ENCODE measurements around the gene AKAP13.
"Not testable (repeated sequence)": the region's sequence is repeated elsewhere in the genome, so short reads cannot be mapped to it uniquely, and the experiment has no call there.

The AKAP13 gene

GRCh38 chr15:85649372-85649771 lies 269.0 kb downstream of the AKAP13 start:
- no peak for DNase-seq

DNA sequence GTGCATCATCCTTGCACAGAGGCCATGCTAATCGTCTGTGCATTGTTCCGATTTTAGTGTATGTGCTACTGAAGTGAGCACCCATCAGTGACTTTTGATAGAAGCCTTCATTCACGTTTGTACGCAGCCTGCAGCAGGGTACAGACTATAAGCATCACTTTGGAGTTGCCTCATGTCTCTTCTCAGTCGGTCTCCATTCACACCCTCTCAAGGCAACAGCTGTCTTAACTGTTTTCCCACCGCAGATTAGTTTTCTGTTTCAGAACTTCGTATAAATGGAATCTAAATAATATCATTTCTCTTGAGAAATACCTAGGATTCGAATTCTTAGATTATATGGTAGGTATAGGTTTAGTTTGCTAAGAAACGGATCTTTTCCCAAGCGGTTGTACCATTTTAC lies 271.1 kb downstream of the AKAP13 start:
- no peak for DNase-seq

- no peak for DNase-seq
These were observed 272.1 kb downstream of the AKAP13 start for GRCh38 chr15:85652457-85652856.

DNA sequence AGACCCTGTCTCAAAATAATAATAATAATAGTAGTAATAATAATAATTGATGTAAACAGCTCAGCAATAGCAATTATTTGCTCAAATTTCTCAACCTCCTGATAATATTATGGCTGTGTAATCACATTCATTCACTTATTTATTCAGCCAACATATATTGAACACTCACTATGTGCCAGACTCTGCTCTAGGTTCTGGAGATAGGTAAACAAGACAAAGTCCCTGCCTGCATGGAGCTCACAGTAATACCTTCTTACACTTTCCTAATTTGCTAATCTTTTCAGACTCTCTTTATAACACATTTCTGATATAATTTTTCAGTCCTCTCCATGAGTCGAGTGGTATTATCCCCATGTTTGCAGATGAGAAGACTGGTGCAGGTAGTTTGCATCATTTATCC lies 276.7 kb downstream of the AKAP13 start:
- no peak for DNase-seq

- DNase-seq, result no peak
These were observed 278.4 kb downstream of the AKAP13 start for GRCh38 chr15:85658816-85659215.

DNA sequence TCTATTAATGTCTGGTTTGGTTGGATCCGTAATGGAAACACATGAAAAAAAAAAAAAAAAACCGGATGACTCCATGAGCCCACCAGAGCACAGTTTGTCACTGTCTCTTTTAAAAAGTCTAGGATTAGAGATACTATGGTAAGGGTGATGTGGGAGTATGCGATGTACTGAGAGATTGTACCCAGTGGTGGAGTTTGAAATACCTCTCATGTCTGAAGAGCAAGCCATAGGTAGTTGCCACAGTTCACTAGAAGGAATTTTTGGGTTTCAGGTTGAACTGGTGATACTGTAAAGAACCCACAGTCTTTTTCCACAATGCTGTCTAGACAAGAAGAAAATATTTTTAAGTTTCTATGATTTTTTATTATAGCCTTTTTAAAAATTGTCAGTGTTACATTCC lies 281.5 kb downstream of the AKAP13 start:
- no peak for DNase-seq

DNA sequence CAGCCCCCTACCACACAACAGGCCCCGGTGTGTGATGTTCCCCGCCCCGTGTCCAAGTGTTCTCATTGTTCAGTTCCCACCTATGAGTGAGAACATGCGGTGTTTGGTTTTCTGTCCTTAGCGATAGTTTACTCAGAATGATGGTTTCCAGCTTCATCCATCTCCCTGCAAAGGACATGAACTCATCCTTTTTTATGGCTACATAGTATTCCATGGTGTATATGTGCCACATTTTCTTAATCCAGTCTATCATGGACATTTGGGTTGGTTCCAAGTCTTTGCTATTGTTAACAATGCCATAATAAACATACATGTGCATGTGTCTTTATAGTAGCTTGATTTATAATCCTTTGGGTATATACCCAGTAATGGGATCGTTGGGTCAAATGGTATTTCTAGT lies 285.3 kb downstream of the AKAP13 start:
- DNase-seq, result not testable (repeated sequence)

- no peak for DNase-seq
These were observed 287.4 kb downstream of the AKAP13 start for GRCh38 chr15:85667491-85668424.

DNA sequence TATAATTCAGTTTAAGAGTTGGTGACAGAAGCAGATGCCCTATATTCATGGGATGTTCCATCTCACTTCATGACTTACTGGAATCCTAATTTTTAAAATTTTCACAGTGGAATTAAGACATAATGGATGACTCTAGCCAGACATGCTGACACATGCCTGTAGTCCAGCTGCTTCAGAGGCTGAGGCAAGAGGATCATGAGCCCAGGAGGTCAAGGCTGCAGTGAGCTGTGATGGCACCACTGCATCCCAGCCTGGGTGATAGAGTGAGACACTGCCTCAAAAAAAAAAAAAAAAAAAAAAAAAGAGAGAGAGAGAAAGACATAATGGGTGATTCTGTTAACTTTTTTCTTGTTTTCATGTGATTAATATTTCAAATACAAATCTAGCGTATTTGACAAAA lies 290.8 kb downstream of the AKAP13 start:
- no peak for DNase-seq

DNA sequence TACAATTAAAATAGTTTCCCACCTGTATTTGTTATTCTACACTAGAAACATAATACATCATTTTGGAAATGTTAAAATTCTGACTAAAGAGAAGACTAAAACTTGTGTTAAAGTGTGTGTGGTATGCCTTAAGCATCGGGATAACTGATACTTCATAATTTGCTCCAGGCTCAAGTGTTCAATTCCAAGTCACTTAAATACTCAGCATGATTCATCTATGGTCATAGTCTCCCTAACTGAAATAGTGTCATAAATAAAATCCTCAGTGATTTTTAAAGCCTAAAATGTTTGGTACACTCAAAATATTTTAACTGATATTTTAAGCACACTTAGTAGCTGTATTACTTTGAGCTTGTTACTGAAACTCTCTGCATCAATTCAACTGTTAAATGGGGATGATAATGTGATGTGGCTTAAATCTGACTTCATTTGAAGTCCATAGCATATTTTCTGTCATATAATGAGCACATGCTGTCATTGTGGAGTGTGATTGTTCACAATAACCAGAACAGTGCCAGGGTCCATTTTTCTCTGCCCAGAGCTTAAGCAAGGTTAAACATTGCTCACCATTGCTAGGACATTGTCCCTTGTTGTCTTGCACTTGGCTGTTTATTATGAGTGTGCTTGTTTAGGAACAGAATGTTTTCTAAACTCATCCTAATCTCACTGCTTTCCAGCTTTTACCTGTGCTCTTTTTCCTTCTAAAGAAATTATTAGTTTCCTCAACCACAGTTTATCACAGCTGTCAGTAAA lies 292.1 kb downstream of the AKAP13 start:
- no peak for DNase-seq

GRCh38 chr15:85673326-85673725 lies 292.9 kb downstream of the AKAP13 start:
- DNase-seq, result no peak

DNA sequence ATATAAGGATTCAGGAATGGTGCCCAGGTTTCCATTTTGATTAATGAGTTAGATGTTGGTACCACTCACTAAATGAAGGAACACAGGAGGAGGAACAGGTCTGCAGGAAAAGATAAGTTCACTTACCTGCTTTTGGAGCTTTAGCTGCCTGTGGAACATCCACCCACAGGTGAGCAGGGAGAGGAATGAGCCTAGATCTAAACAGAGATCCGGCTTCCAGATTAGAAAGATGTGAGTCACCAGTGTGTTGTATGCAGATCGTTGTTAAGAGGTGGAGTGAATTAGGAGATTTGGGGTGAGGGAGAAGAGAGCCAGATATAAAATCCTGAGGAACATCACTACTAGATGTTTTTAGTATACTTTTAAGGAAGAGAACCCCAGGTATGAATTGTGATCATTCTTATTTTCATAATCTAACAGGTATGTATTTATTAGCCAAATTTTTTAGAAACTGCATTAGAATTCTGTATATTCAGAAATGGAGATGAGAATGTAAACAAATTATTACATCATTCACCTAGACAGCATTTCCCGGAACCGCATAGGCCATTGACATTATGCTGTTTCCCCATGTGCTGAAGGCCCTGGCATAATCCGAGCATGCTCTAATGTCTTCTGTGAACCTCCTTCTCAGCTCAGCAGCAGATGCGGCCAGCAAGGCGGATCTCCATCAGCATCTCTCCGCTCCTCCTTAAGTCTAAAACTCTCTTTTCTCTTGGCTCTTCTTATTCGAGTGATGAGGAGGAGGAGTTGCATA lies 296.1 kb downstream of the AKAP13 start:
- no peak for DNase-seq

DNA sequence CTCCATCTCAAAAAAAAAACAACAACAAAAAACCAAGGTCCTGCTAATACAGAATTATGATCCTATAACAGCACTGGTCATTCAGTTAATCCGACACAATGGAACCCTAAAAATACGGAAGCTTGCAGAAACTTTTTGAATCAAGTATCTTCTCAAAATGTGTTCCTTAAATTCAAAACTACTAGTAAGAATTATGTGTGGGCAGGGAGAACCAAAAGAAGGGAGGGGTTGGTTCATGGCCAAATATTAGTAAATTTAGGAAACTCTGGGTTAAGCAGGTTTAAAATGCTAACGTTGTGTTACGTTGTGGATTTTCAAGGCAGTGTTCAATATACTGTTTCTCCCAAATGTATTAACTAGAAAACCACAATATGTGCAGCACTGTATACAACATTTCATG lies 298.8 kb downstream of the AKAP13 start:
- no peak for DNase-seq

DNA sequence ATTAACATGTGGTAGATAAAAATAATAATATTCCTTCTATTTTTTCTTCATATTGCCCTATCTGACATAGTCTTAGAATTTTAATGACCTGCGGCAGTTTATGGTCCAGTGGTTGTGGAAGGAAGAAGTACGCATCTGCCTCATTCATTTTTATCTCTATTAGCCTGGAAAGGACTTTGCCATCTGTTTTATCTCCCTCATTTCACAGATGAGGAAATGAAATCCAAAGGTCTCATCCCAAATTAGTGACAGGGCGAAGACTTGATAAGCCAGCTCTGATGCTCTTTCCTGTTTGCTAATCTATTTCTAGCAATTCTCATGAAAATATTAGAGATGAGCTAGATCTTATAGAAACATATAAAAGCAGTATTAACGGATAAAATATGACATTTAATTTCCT lies 301.0 kb downstream of the AKAP13 start:
- DNase-seq, result no peak

DNA sequence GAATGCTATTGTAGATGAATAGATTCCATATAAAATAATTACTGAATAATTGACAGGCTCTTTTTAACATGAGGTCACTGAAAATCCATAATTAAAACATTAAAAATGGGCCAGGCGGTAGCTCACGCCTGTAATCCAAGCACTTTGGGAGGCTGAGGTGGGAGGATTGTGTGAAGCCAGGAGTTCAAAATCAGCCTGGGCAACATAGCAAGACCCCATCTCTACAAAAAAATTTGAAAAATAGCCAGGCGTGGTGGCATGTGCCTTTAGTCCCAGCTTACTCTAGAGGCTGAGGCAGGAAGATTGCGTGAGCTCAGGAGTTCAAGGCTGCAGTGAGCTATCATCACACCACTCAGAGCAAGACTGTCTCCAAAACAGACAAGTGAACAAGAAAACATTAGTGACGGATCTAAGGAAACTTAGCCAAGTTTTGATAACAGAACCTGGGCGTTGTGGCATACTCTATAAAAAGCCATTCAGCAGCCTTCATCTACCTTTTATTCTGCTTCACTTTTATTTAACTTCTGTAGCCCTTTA lies 303.8 kb downstream of the AKAP13 start:
- DNase-seq, result no peak

DNA sequence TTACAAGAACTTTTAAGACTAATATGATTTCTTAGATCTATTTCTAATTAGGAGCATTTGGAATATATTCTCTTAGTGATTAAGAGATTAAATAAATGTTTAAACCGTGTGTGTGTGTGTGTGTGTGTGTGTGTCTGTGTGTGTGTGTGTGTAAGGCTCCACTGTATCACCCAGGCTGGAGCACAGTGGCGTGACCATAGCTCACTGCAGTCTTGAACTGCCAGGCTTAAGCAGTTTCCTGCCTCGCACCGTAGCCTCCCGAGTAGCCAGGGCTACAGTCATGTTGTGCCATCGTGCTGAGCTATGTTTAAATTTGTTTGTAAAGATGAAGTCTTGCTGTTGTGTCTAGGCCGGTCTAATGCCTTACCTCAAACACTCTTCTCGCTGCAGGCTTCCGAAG lies 305.0 kb downstream of the AKAP13 start:
- no peak for DNase-seq

DNA sequence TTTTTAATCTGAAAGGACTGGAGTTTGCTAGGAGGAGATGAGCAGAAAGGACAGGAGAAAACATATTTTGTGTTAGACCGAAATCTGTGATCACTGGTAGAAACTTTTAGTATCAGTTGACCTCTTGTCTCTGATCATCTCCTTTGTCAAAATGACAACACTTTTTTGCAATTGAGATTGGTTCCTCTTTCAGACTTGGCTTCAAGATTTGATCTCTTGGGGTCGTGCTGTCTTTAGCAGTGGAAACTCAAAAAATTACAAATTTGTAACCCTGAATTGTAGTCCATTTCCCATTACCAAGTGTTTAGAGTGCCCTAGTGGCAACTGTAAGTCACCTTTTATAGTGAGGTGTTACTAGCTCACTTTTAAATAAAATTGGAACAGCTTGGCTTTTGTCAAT lies 306.9 kb downstream of the AKAP13 start:
- no peak for DNase-seq

GRCh38 chr15:85688711-85689110 lies 308.3 kb downstream of the AKAP13 start:
- DNase-seq, result no peak

GRCh38 chr15:85689729-85690128 lies 309.3 kb downstream of the AKAP13 start:
- DNase-seq, result no peak

DNA sequence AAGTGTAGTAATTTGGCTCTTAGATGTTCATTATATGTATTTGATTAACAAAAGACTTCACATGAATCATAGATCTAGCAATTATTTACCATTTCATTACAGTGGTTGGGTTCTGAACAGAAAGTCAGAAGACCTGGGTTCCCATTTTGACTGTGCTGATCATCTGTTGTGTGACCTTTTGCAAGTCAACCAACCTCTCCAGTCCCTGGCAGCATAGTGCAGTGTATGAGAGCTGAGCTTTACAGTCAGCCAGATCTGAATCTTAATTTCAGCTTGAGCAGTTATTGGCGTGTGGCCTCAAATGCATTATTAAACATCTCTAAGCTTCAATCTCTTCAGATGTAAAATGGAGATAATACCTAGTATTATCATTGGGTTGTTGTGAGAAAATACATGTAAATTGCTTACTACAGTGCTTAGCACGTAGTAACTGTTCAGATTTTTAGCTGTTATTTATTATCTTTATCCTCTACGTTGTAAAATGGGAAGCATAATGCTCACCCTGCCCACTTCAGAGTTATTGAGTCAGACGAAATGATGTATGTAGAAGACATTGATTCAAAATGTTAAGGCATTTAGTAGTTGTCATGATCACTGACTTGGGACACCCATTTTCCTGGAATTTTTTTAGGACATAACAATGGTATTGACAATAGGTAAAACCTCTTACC lies 310.3 kb downstream of the AKAP13 start:
- DNase-seq, result no peak

DNA sequence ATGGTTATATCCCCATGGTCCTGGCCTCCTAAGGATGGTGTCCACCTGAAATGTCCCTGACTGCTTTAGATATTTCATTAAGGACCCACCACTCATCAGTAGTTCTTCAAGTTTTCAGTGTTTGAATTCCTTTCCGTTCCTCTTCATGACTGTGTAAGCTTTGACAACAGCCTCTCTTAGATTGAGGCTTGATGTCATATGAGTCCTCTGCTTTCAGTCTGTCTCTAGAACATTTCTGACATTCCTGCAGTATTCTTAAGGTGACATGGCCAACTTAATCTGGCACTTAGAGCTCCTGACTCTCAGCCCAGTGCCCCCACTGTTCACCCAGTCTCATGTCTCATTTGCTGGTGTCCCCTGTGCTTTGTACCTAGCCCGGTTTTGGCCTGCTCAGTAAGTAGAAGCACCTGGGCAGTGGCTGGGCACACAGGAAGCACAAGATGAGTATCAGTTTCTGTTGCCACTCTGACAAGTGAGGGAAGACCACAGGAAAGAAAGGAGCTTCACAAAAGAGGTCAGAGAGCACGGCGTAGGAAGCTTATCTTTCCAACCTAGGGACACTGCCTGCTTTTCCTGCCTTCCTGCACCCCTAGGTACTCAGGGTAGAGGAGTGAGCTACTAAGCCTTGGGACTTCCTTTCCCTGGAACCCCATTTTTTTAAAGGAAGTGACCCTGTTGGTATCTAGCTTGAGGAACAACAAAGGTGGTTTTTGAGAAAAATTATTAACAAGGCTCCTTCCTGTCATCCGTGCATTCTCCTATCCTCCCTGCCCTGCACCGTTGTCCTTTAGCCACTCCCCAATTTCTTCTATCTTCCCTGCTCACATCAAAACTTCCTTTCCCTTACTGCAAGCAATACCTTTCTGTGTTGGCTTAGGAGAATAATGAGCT lies 311.2 kb downstream of the AKAP13 start:
- DNase-seq, result no peak

GRCh38 chr15:85692321-85692720 lies 311.9 kb downstream of the AKAP13 start:
- no peak for DNase-seq

Data from NCI-H2107 (cell line).